CD4-positive, alpha-beta T cell treated with Interleukin-15 for 4 hours (primary cell): ENCODE results near the gene CPNE4.
"Not testable (repeated sequence)": the region's sequence is repeated elsewhere in the genome, so short reads cannot be mapped to it uniquely, and the experiment has no call there.

Experiments used
- DNase-seq: peaks from one replicate; pipeline ENCODE4 v3.0.0-alpha.2; 2020; ENCODE audit warnings: low spot score

Gene CPNE4

GRCh38 chr3:132016061-132017041 is 18.5 kb downstream of the CPNE4 start:
- DNase-seq: no peak

DNA sequence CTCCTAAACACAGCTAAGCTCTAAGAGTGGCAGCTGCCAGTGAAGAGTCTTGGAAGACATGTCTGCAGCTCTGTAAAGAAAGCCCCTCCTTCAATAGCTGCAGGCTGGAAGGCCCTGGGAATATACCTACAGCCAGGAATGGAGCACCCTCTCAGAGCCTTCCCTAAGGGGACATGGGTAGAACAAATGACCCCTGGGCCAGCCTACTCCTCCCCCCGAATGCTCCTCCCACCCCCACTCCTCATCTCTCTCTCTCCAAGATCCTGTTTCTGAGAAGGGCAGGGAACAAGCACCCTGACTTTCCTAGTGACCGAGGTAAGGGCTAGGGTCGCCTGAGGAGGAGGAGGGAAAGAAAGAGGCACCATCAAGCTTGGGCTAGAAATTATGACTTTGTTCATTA is 20.7 kb downstream of the CPNE4 start:
- no peak for DNase-seq

DNA sequence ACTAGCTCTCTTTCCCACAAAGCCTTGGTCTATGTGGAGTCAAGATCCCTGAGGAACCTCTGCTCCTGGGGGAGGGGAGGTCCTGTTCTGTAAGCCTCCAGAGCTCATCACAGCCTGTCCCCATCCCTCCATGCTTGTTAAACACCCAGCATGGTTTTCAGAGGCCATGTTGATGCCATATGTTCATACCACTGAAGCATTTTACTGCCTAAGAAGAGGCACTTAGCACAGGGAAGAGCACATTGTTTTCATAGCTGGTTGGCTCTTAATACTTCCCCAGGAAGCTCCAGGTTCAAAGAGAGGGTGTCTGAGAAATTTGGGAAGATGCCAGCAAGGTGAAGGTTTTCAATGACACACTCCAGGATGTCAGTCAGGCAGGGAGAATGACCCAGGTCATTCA is 25.6 kb downstream of the CPNE4 start:
- DNase-seq: no peak

GRCh38 chr3:132008837-132009236 is 26.0 kb downstream of the CPNE4 start:
- no peak for DNase-seq

GRCh38 chr3:132007617-132008016 is 27.2 kb downstream of the CPNE4 start:
- no peak for DNase-seq

GRCh38 chr3:132006605-132007204 is 28.1 kb downstream of the CPNE4 start:
- DNase-seq: no peak

DNA sequence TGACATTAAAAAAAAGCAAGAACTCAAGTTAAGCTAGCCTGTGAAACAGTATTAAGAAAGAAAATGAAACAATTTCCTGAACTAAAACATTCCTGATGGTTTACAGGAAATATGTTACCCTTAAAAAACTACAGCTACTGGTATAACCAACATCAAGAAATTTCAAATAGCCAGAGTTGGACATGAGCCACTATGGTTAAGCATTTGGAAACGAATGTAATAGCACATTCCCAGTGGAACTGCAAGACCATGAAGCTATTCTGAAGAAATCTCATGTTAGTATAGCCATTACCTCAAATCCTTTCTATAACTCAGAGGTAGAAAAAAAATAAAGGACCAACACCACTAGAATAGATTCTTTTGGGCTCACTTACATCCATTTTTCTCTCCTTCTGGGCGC is 30.2 kb downstream of the CPNE4 start:
- no peak for DNase-seq

DNA sequence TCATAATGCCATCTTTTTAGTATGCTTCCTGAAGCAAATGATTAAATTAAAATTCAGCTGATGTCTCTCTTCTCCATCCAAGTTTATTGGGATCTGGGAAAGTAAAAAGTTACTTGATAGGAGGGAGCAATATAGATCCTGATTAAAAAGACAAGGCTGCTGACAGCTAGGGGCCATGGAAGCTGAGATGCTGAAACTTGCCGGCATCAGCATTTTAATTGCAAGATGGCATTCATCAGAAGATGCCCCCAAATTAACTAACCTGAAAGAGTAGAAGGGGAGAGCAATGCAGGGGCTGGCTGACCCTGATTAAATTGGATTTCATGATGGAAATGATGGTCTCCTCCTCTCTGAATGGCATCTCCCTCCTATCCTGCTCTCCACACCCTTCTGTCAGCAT is 31.1 kb downstream of the CPNE4 start:
- DNase-seq: no peak

DNA sequence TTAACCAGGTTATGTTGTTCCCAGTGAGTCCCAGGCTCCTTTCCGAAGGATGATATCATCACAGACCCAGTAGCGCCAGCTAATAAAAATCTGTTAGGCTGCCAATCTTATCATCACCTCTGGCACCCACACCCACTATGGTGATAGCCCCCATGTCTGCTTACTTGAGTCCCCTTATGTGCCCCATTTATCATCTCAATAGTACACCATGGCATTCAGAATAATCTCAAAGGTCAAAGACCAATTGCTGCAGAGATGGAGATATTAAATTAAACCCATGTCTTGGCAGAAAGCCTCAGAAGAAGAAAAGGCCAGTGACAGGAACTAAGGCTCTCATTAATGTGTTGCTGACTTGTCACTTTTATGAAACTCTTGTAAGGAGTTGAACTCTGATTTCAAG is 32.8 kb downstream of the CPNE4 start:
- DNase-seq: no peak

- no peak for DNase-seq
Measured at GRCh38 chr3:132001036-132001435, 33.8 kb downstream of the CPNE4 start.

- no peak for DNase-seq
Measured at GRCh38 chr3:131998027-131998426, 36.8 kb downstream of the CPNE4 start.

- no peak for DNase-seq
Measured at GRCh38 chr3:131995891-131996290, 38.9 kb downstream of the CPNE4 start.

GRCh38 chr3:131989318-131989717 is 45.5 kb downstream of the CPNE4 start:
- DNase-seq: no peak

- no peak for DNase-seq
Measured at GRCh38 chr3:131988209-131988608, 46.6 kb downstream of the CPNE4 start.

DNA sequence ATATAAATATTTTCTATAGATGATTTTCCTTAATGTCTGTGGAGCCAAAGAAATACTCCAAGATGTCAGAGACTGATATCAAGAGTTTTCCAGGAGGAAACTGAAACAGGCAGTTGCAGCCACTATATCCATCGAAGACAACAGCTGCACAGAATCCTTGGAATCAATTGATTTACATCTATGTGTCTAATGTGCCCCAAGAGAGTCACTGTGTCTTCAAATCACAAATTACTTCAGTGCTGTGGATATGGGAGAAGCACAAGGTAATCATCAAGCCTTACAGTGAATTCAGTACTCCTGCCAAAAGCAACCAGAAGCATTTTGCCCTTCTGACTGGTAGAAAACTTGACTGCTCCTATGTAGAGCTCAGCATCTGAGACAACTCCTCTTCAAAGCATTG is 51.1 kb downstream of the CPNE4 start:
- DNase-seq: no peak

GRCh38 chr3:131981323-131981722 is 53.5 kb downstream of the CPNE4 start:
- DNase-seq: no peak

DNA sequence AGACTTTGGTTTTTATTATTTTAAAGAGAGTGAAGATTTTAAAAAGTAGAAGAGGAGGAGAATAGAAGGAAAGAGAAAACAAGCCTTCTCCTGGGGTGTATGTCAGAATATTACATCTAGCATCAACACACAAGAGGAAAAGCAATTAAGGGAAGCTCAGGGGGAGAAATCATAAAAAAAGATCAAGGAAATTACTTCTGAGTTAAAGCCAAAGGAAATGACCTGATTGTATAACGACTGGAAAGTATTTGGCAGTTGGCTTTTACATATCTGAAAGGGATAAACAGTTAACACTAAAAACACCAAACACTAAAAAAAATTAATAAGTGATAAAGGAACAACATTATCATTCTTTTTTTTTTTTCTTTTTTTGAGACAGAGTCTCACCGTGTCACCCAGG is 58.4 kb downstream of the CPNE4 start:
- DNase-seq: no peak

DNA sequence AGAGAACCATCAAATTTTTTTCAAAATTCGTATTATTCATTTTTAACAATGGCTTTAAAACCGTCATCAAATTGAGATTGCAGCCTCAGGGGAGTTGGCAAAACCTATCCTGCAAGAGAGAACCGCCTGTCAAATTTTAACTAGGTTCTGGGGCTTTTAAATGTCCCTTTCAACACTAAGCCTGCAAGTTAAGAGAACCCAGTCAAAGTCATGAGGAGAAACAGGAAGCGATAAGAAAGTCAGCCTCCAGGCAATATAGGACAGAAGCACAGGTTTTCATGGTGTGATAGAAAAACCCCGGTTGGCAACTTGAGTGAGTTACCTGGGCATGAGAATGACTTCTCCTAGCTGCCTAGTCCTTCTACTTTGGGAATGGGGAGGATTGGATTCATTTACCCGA is 59.8 kb downstream of the CPNE4 start:
- no peak for DNase-seq

GRCh38 chr3:131973731-131974130 is 61.1 kb downstream of the CPNE4 start:
- no peak for DNase-seq

- DNase-seq: no peak
Measured at GRCh38 chr3:131972550-131972949, 62.3 kb downstream of the CPNE4 start.

GRCh38 chr3:131972091-131972490 is 62.7 kb downstream of the CPNE4 start:
- no peak for DNase-seq

GRCh38 chr3:131963442-131963841 is 71.4 kb downstream of the CPNE4 start:
- not testable (repeated sequence) for DNase-seq

DNA sequence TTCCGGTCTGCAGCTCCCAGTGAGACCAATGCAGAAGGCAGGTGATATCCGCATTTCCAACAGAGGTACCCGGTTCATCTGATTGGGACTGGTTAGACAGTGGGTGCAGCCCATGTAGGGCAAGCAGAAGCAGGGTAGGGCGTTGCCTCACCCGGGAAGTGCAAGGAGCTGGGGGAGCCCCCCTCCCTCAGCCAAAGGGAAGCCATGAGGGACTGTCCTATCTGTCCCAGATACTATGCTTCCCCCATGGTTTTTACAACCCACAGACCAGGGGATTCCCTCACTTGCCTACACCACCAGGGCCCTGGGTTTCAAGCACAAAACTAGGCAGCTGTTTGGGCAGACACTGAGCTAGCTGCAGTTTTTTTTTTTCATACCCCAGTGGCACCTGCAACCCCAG is 71.8 kb downstream of the CPNE4 start:
- no peak for DNase-seq

GRCh38 chr3:131960324-131960723 is 74.5 kb downstream of the CPNE4 start:
- no peak for DNase-seq
